Stimulated activated CD4-positive, alpha-beta T cell treated with anti-CD3 and anti-CD28 coated beads, Interleukin-4, amount 100 ng/mL, for 1 hour (primary cell): ENCODE data around the gene GLYATL1.
"Not testable (repeated sequence)": the region's sequence is repeated elsewhere in the genome, so short reads cannot be mapped to it uniquely, and the experiment has no call there.

ENCODE experiments used
- DNase-seq: peaks from one replicate; pipeline ENCODE4 v3.0.0-alpha.2; 2020

Gene GLYATL1

GRCh38 chr11:58999291-58999680, 60.0 kb downstream of the GLYATL1 start:
- DNase-seq: no peak

GRCh38 chr11:59000003-59000402, 60.7 kb downstream of the GLYATL1 start:
- DNase-seq: no peak

- DNase-seq: not testable (repeated sequence)
Measured at GRCh38 chr11:59002006-59002405, 62.7 kb downstream of the GLYATL1 start.
